Bronchial epithelial cell (primary cell): ENCODE results near the gene REEP1. TPM values are rescaled to one million over a fixed set of nuclear protein-coding genes. Genes with fewer than 3 reads are reported as not detected.

Experiments used
- DNase-seq: peaks from one replicate; pipeline ENCODE4 v3.0.0-alpha.2; 2010; ENCODE audit warnings: low read depth
- FAIRE-seq: peaks from 2 replicates; lab custom pipeline; 2011; peaks lifted over from hg19 to GRCh38; lab: Jason Lieb, UNC
- H3K27me3 ChIP-seq: 2 replicates; pipeline ENCODE4 v1.5.1; 2011; ENCODE audit warnings: low read length; ENCODE audit not compliant: control insufficient read depth, insufficient read depth
- H3K36me3 ChIP-seq: 2 replicates; pipeline ENCODE4 v1.5.1; 2011; ENCODE audit warnings: low read length; ENCODE audit not compliant: control insufficient read depth, insufficient read depth
- H3K4me3 ChIP-seq: 2 replicates; pipeline ENCODE4 v1.5.1; 2011; ENCODE audit warnings: mild to moderate bottlenecking, low read depth, low read length, control low read depth
- CTCF ChIP-seq: IDR thresholded peaks from 2 replicates; pipeline ENCODE4 v1.5.1; 2011; ENCODE audit warnings: mild to moderate bottlenecking, moderate library complexity, low read length, control low read depth, inconsistent platforms; ENCODE audit not compliant: insufficient read depth, severe bottlenecking
- total RNA-seq: library from RNA; depleted of rRNA; stranded (reverse); fragments of >200 nt; gene quantifications from 2 replicates; pipeline ENCODE4 v1.2.1, GENCODE V29; 2014

REEP1 gene
- total RNA-seq, 1 donor from 2014 or later, result under 0.01 TPM

- TF ChIP-seq CTCF, result no peak
- no peak overlapping the region for H3K4me3 ChIP-seq
- H3K27me3 ChIP-seq, result peaks cover 7% of the 10 kb centered on the region
- FAIRE-seq (no peak), DNase-seq (no peak)
- no peaks in the 10 kb centered on the region for H3K36me3 ChIP-seq
Measured at GRCh38 chr2:86281066-86281700, 56.2 kb downstream of the REEP1 start.

GRCh38 chr2:86280191-86280667, 57.2 kb downstream of the REEP1 start:
- no peak for FAIRE-seq
- no peaks in the 10 kb centered on the region for H3K36me3 ChIP-seq
- peaks cover 5% of the 10 kb centered on the region for H3K27me3 ChIP-seq
- TF ChIP-seq CTCF, result no peak
- no peak overlapping the region for H3K4me3 ChIP-seq
- DNase-seq, result no peak

GRCh38 chr2:86275962-86276361, 61.5 kb downstream of the REEP1 start:
- DNase-seq (no peak), FAIRE-seq (no peak)
- Histone ChIP-seq H3K36me3 (no peaks in the 10 kb centered on the region), H3K27me3 (peaks cover 2% of the 10 kb centered on the region), H3K4me3 (no peak overlapping the region)
- TF ChIP-seq CTCF, result no peak

- Histone ChIP-seq H3K27me3 (no peaks in the 10 kb centered on the region), H3K36me3 (no peaks in the 10 kb centered on the region), H3K4me3 (no peak overlapping the region)
- TF ChIP-seq CTCF, result no peak
- DNase-seq, result no peak
- FAIRE-seq, result no peak
Measured at GRCh38 chr2:86275384-86275799, 62.0 kb downstream of the REEP1 start.

- H3K36me3 ChIP-seq, result no peaks in the 10 kb centered on the region
Measured at GRCh38 chr2:86274918-86275275, 62.5 kb downstream of the REEP1 start.

More at GRCh38 chr2:86274918-86275275, 62.5 kb downstream of the REEP1 start:
- no peaks in the 10 kb centered on the region for H3K27me3 ChIP-seq
- no peak for FAIRE-seq
- no peak for DNase-seq
- H3K4me3 ChIP-seq, result no peak overlapping the region
- no peak for TF ChIP-seq CTCF
